Natural killer cell (primary cell): ENCODE results near the gene CDK17. TPM values are rescaled to one million over a fixed set of nuclear protein-coding genes. Genes with fewer than 3 reads are reported as not detected.
A peak's percentile ranks its signal among the peaks of the same experiment; 100 is the strongest.

Experiments used
- ATAC-seq, 3 donors: fragments of 150-1000 bp in 2 of 3; fragments of 200-7000 bp in 1 of 3; cut with Tn5 transposase; 1 replicate in 1 of 3; 2 replicates in 2 of 3; pipeline ENCODE4 v1.10.0; 2021; ENCODE audit warnings: mild to moderate bottlenecking in 2 of 3, moderate library complexity in 2 of 3
- DNase-seq, 2 donors: peaks; one replicate each; pipeline versions ENCODE4 v3.0.0 to v3.0.0-alpha.2; 2013 to 2021; ENCODE audit warnings: mixed read lengths in 1 of 2
- H3K27ac ChIP-seq: one replicate; pipeline ENCODE4 v1.5.1; 2013; ENCODE audit warnings: mild to moderate bottlenecking, low read length
- H3K27me3 ChIP-seq: one replicate; pipeline ENCODE4 v1.6.1; 2013; ENCODE audit warnings: low read length; ENCODE audit not compliant: control insufficient read depth, insufficient read depth
- H3K36me3 ChIP-seq: one replicate; pipeline ENCODE4 v1.6.1; 2013; ENCODE audit warnings: low read length; ENCODE audit not compliant: control insufficient read depth, insufficient read depth
- H3K4me1 ChIP-seq: one replicate; pipeline ENCODE4 v1.6.1; 2013; ENCODE audit warnings: low read length; ENCODE audit not compliant: control insufficient read depth, insufficient read depth
- H3K4me3 ChIP-seq: one replicate; pipeline ENCODE4 v1.5.1; 2013; ENCODE audit warnings: low read length
- H3K9me3 ChIP-seq: one replicate; pipeline ENCODE4 v1.6.1; 2013; ENCODE audit warnings: low read length; ENCODE audit not compliant: control insufficient read depth, insufficient read depth
- H3K27ac Mint-ChIP-seq, 2 donors: one replicate each; pipeline ENCODE4 v1.8.0; 2022; ENCODE audit warnings: mild to moderate bottlenecking in 2 of 2, mixed read lengths in 2 of 2, moderate library complexity in 1 of 2
- H3K27me3 Mint-ChIP-seq, 2 donors: one replicate each; pipeline ENCODE4 v1.8.0; 2022; ENCODE audit warnings: low read depth in 2 of 2, mixed read lengths in 2 of 2
- H3K36me3 Mint-ChIP-seq: one replicate; pipeline ENCODE4 v1.8.0; 2022; ENCODE audit warnings: mixed read lengths
- H3K4me1 Mint-ChIP-seq, 2 donors: one replicate each; pipeline ENCODE4 v1.8.0; 2022; ENCODE audit warnings: mixed read lengths in 2 of 2
- H3K4me3 Mint-ChIP-seq: one replicate; pipeline ENCODE4 v1.8.0; 2022; ENCODE audit warnings: mild to moderate bottlenecking, moderate library complexity, mixed read lengths
- H3K9me3 Mint-ChIP-seq, 2 donors: one replicate each; pipeline ENCODE4 v1.8.0; 2022; ENCODE audit warnings: mixed read lengths in 2 of 2
- CTCF ChIP-seq: fragments of 200-600 bp; IDR thresholded peaks from one replicate; pipeline ENCODE4 v1.8.0; 2022; ENCODE audit warnings: antibody characterized with exemption
- WGBS: methylation state at CpG from one replicate; pipeline ENCODE4 v1.1.7; 2013; ENCODE audit warnings: missing lambda C conversion rate; ENCODE audit not compliant: insufficient coverage; 5-methylcytosine and 5-hydroxymethylcytosine counted together
- intact Hi-C: fragments of 100-400 bp; cut with micrococcal nuclease; formaldehyde crosslinking; loops from one replicate; pipeline ENCODE4 v1.14.2; 2022
- total RNA-seq, 4 donors: library from RNA; stranded (reverse); fragments of 120-200 nt in 1 of 4; gene quantifications; one replicate each; pipeline versions ENCODE4 v1.2.3 to v1.2.4, GENCODE V29; 2013 to 2022

The CDK17 gene
- total RNA-seq, 3 donors from 2014 or later (not counting 1 experiment from before 2014, with no cell fraction given) = 199 to 234 (median 232) TPM

- intact Hi-C loops = loop anchor here (1.0 to 5.0 kb wide), 4 partner anchors 12 to 45 kb away; partner anchors contain the start of gene CFAP54
- Mint-ChIP-seq H3K4me1 (peaks cover 35 to 38% of the 10 kb centered on the region in 2 donors), H3K36me3 (no peaks in the 10 kb centered on the region), H3K27ac (peak overlapping the region; percentile 96 to 99), H3K27me3 (no peaks in the 10 kb centered on the region), H3K4me3 (peak overlapping the region; percentile 75), H3K9me3 (peaks cover 0 to 2% of the 10 kb centered on the region in 2 donors)
- Histone ChIP-seq H3K27ac (peak overlapping the region; percentile 92), H3K36me3 (no peaks in the 10 kb centered on the region), H3K27me3 (no peaks in the 10 kb centered on the region), H3K4me1 (peaks cover 28% of the 10 kb centered on the region), H3K4me3 (no peak overlapping the region), H3K9me3 (no peaks in the 10 kb centered on the region)
- DNase-seq (peak; percentile 33 to 92), ATAC-seq (peak; percentile 89 to 96 (median 94))
- TF ChIP-seq CTCF = no peak
- WGBS = 25% methylated on average over 4 of the region's 6 CpGs
These were observed 45.7 kb upstream of the CDK17 start for GRCh38 chr12:96445691-96446583.

- Mint-ChIP-seq H3K4me1 (peaks cover 35 to 38% of the 10 kb centered on the region in 2 donors), H3K27me3 (no peaks in the 10 kb centered on the region), H3K9me3 (peaks cover 0 to 2% of the 10 kb centered on the region in 2 donors), H3K4me3 (peak overlapping the region; percentile 50), H3K27ac (peak overlapping the region; percentile 96 to 99), H3K36me3 (no peaks in the 10 kb centered on the region)
- no peak for TF ChIP-seq CTCF
- Histone ChIP-seq H3K27me3 (no peaks in the 10 kb centered on the region), H3K4me3 (no peak overlapping the region), H3K27ac (no peak overlapping the region), H3K4me1 (peaks cover 28% of the 10 kb centered on the region), H3K36me3 (no peaks in the 10 kb centered on the region), H3K9me3 (no peaks in the 10 kb centered on the region)
- 98% methylated on average over 10 of the region's 10 CpGs for WGBS
- intact Hi-C loops = loop anchor here (2.0 kb wide), 1 partner anchor 28 kb away; no protein-coding TSS in a partner anchor
- ATAC-seq (no peak), DNase-seq (no peak)
These were observed 44.2 kb upstream of the CDK17 start for GRCh38 chr12:96444399-96444798.

- Histone ChIP-seq H3K36me3 (no peaks in the 10 kb centered on the region), H3K4me1 (peaks cover 28% of the 10 kb centered on the region), H3K27me3 (no peaks in the 10 kb centered on the region), H3K4me3 (no peak overlapping the region), H3K27ac (no peak overlapping the region), H3K9me3 (no peaks in the 10 kb centered on the region)
- intact Hi-C loops = no loop called here
- H3K27ac Mint-ChIP-seq = peak overlapping the region; percentile 78 to 96
- 100% methylated on average over 2 of the region's 3 CpGs for WGBS
- H3K27me3 Mint-ChIP-seq = no peaks in the 10 kb centered on the region
- H3K4me1 Mint-ChIP-seq = peaks cover 35 to 38% of the 10 kb centered on the region in 2 donors
- H3K4me3 Mint-ChIP-seq = no peak overlapping the region
- no peak for TF ChIP-seq CTCF
- no peaks in the 10 kb centered on the region for H3K36me3 Mint-ChIP-seq
- ATAC-seq (no peak), DNase-seq (no peak)
- H3K9me3 Mint-ChIP-seq = peaks cover 0 to 2% of the 10 kb centered on the region in 2 donors
These were observed 42.7 kb upstream of the CDK17 start for GRCh38 chr12:96442906-96443305.
